ENCODE results near the gene PSMA5. TPM values are rescaled to one million over a fixed set of nuclear protein-coding genes. Genes with fewer than 3 reads are reported as not detected.
"Not testable (repeated sequence)": the region's sequence is repeated elsewhere in the genome, so short reads cannot be mapped to it uniquely, and the experiment has no call there.

PSMA5 gene
- polyA plus RNA-seq, 3 donors, result 108 to 127 (median 112) TPM

GRCh38 chr1:109395282-109395599 lies 31.0 kb downstream of the PSMA5 start:
- not testable (repeated sequence) for DNase-seq

- DNase-seq, result no peak
Observed at GRCh38 chr1:109394591-109395281, 31.5 kb downstream of the PSMA5 start.

- DNase-seq, result no peak
Observed at GRCh38 chr1:109393617-109394233, 32.5 kb downstream of the PSMA5 start.

GRCh38 chr1:109392788-109393616 lies 33.2 kb downstream of the PSMA5 start:
- DNase-seq, result no peak

- no peak for DNase-seq
Observed at GRCh38 chr1:109392037-109392787, 34.0 kb downstream of the PSMA5 start.

GRCh38 chr1:109391626-109392025 lies 34.6 kb downstream of the PSMA5 start:
- DNase-seq, result no peak

GRCh38 chr1:109391157-109391556 lies 35.1 kb downstream of the PSMA5 start:
- no peak for DNase-seq

- DNase-seq, result no peak
Observed at GRCh38 chr1:109389638-109390341, 36.5 kb downstream of the PSMA5 start.

- no peak for DNase-seq
Observed at GRCh38 chr1:109388884-109389637, 37.2 kb downstream of the PSMA5 start.

- DNase-seq, result no peak
Observed at GRCh38 chr1:109388208-109388711, 38.0 kb downstream of the PSMA5 start.

GRCh38 chr1:109386054-109386717 lies 40.1 kb downstream of the PSMA5 start:
- no peak for DNase-seq

GRCh38 chr1:109385417-109385816 lies 40.8 kb downstream of the PSMA5 start:
- DNase-seq, result no peak

- DNase-seq, result no peak
Observed at GRCh38 chr1:109383854-109384253, 42.4 kb downstream of the PSMA5 start.

- DNase-seq, result no peak
Observed at GRCh38 chr1:109383087-109383779, 43.0 kb downstream of the PSMA5 start.

- DNase-seq, result no peak
Observed at GRCh38 chr1:109381573-109381972, 44.7 kb downstream of the PSMA5 start.

GRCh38 chr1:109379907-109380306 lies 46.3 kb downstream of the PSMA5 start:
- DNase-seq, result no peak

- DNase-seq, result no peak
Observed at GRCh38 chr1:109379422-109379821, 46.8 kb downstream of the PSMA5 start.

- no peak for DNase-seq
Observed at GRCh38 chr1:109377698-109378097, 48.5 kb downstream of the PSMA5 start.

GRCh38 chr1:109373696-109374095 lies 52.6 kb downstream of the PSMA5 start:
- DNase-seq, result not testable (repeated sequence)

Measured in renal pelvis (tissue), 4 donors.